ENCODE measurements around the gene ITGAX. TPM values are rescaled to one million over a fixed set of nuclear protein-coding genes. Genes with fewer than 3 reads are reported as not detected.

Gene ITGAX
- total and polyA plus RNA-seq, 10 of the 15 experiments (the other 5 are each of a cell fraction or from before 2014, with no cell fraction given): 1.6 to 37.9 (median 17.9) TPM

GRCh38 chr16:31429796-31430195 lies 74.8 kb downstream of the ITGAX start:
- POLR2A ChIA-PET: interaction anchor here (1.2 to 1.8 kb wide), 3 partner anchors 10 to 39 kb away, joined by 4 to 5 read pairs (median 5); no protein-coding TSS in a partner anchor
- DNase-seq (ENCODE audit: low read depth, low spot score) (no peak), ATAC-seq (no peak), FAIRE-seq (no peak)
- H3K4me2 ChIP-seq (ENCODE audit: control insufficient read depth, insufficient read depth): no peak overlapping the region
- no peaks in the 10 kb centered on the region; the same call in 2 of the 3 replicates for H3K9me3 ChIP-seq (replicated peaks; ENCODE audit: control insufficient read depth, insufficient read depth, low read length)
- WGBS (ENCODE audit: insufficient coverage, insufficient replicate concordance, low lambda C conversion rate, missing lambda C conversion rate): 24% methylated on average over 3 of the region's 3 CpGs
- in situ Hi-C loops (cut with MboI) (loop anchor here (25.0 kb wide), 1 partner anchor 442 kb away; the partner anchor contains the start of gene HSD3B7), intact Hi-C loops (cut with micrococcal nuclease; ENCODE audit: unreplicated experiment) (no loop called here)
- TF ChIP-seq CHD4 (IDR thresholded peaks at IDR 0.05): no peak
- no peak for TF ChIP-seq SIN3A (IDR thresholded peaks at IDR 0.05; ENCODE audit: low read depth, low read length)
- no peaks in the 10 kb centered on the region for H3K27me3 ChIP-seq (replicated peaks in 1 of 2; ENCODE audit: control insufficient read depth in 2 of 2, insufficient read depth in 2 of 2, low read length in 1 of 2)
- no peaks in the 10 kb centered on the region for H3K4me1 ChIP-seq (ENCODE audit: control insufficient read depth, insufficient read depth, low read length)
- RAD21 ChIA-PET (ENCODE audit: unreplicated experiment): interaction anchor here (1.6 to 3.2 kb wide), 2 partner anchors 10 to 12 kb away, joined by 5 to 20 read pairs; partner anchors contain the start of gene ZNF843
- no peaks in the 10 kb centered on the region for H3K36me3 ChIP-seq (ENCODE audit: control insufficient read depth in 2 of 2, insufficient read depth in 2 of 2, low read length in 1 of 2)
- CTCF ChIA-PET: interaction anchor here (0.8 to 4.8 kb wide), 12 partner anchors 9 to 488 kb away, joined by 3 to 20 read pairs (median 3); partner anchors contain the start of gene ZNF843
- no peaks in the 10 kb centered on the region for H3K79me2 ChIP-seq (ENCODE audit: control insufficient read depth, insufficient read depth, low read length)
- no peak overlapping the region for H3K27ac ChIP-seq (ENCODE audit: control insufficient read depth, insufficient read depth)
- H2AFZ ChIP-seq (ENCODE audit: control insufficient read depth, low read depth, low read length): no peak overlapping the region
- no peak overlapping the region for H3K9ac ChIP-seq (ENCODE audit: control insufficient read depth, insufficient read depth, low read length)
- SMC1A ChIA-PET (ENCODE audit: uncharacterized antibody, unreplicated experiment): interaction anchor here (1.0 to 5.2 kb wide), 6 partner anchors 9 to 54 kb away, joined by 3 to 31 read pairs (median 8); partner anchors contain the start of gene ZNF843
- H3K4me3 ChIP-seq: no peak overlapping the region
- no peaks in the 10 kb centered on the region for H4K20me1 ChIP-seq (ENCODE audit: control insufficient read depth, insufficient read depth)
- no TSS peak for BruUV-seq (replicated peaks)

GRCh38 chr16:31430380-31431052 lies 75.5 kb downstream of the ITGAX start:
- H3K9me3 ChIP-seq (replicated peaks; ENCODE audit: control insufficient read depth, insufficient read depth, low read length): no peaks in the 10 kb centered on the region
- H2AFZ ChIP-seq (ENCODE audit: control insufficient read depth, low read depth, low read length): no peak overlapping the region
- ATAC-seq (peak; percentile 72), DNase-seq (ENCODE audit: low read depth, low spot score) (no peak), FAIRE-seq (no peak)
- H3K27me3 ChIP-seq (replicated peaks in 1 of 2; ENCODE audit: control insufficient read depth in 2 of 2, insufficient read depth in 2 of 2, low read length in 1 of 2): no peaks in the 10 kb centered on the region
- H3K27ac ChIP-seq (ENCODE audit: control insufficient read depth, insufficient read depth): no peak overlapping the region
- ChIA-PET CTCF (interaction anchor here (0.5 to 4.8 kb wide), 16 partner anchors 10 to 488 kb away, joined by 3 to 20 read pairs (median 3); partner anchors contain the start of gene ZNF843), RAD21 (ENCODE audit: unreplicated experiment) (interaction anchor here (0.7 to 3.2 kb wide), 5 partner anchors 9 to 289 kb away, joined by 3 to 20 read pairs (median 4); partner anchors contain the start of gene ZNF843), SMC1A (ENCODE audit: uncharacterized antibody, unreplicated experiment) (interaction anchor here (0.9 to 5.2 kb wide), 9 partner anchors 8 to 250 kb away, joined by 3 to 31 read pairs (median 6); partner anchors contain the start of genes FUS and ZNF843), POLR2A (interaction anchor here (0.8 to 1.8 kb wide), 6 partner anchors 8 to 248 kb away, joined by 3 to 7 read pairs (median 4); no protein-coding TSS in a partner anchor)
- in situ Hi-C loops (cut with MboI) (loop anchor here (25.0 kb wide), 1 partner anchor 443 kb away; the partner anchor contains the start of gene HSD3B7), intact Hi-C loops (cut with micrococcal nuclease; ENCODE audit: unreplicated experiment) (no loop called here)
- H3K4me1 ChIP-seq (ENCODE audit: control insufficient read depth, insufficient read depth, low read length): no peaks in the 10 kb centered on the region
- BruUV-seq (replicated peaks): no TSS peak
- H3K4me2 ChIP-seq (ENCODE audit: control insufficient read depth, insufficient read depth): 0 out of 2 replicates have a peak overlapping the region, but pooled peaks have one; percentile 15
- WGBS (ENCODE audit: insufficient coverage, insufficient replicate concordance, low lambda C conversion rate, missing lambda C conversion rate): 15% methylated on average over 5 of the region's 5 CpGs
- H3K9ac ChIP-seq (ENCODE audit: control insufficient read depth, insufficient read depth, low read length): no peak overlapping the region
- H3K79me2 ChIP-seq (ENCODE audit: control insufficient read depth, insufficient read depth, low read length): no peaks in the 10 kb centered on the region
- H3K4me3 ChIP-seq: no peak overlapping the region
- H4K20me1 ChIP-seq (ENCODE audit: control insufficient read depth, insufficient read depth): no peaks in the 10 kb centered on the region
- no peak for TF ChIP-seq PML (IDR thresholded peaks at IDR 0.05; ENCODE audit: low read length)
- H3K36me3 ChIP-seq (ENCODE audit: control insufficient read depth in 2 of 2, insufficient read depth in 2 of 2, low read length in 1 of 2): no peaks in the 10 kb centered on the region

Other genes starting within 250 kb of the ITGAX start
Only the 7 nearest of the 17 such genes appear.
- 17.8 and 19.9 TPM in 2 replicates for gene ITGAM, start 95.2 kb upstream of the ITGAX start, total RNA-seq (2014; rRNA removed)
- 9.1 and 9.8 TPM in 2 replicates for gene ITGAM, start 95.2 kb upstream of the ITGAX start, total RNA-seq (2014; rRNA removed; fragmentation: Illumina TruSeq; extraction: Trizol)
- gene ITGAM, start 95.2 kb upstream of the ITGAX start, total RNA-seq (2021): 18.3 and 19.0 TPM in 2 replicates
- 3.1 and 7.5 TPM in 2 replicates for gene ITGAM, start 95.2 kb upstream of the ITGAX start, polyA plus RNA-seq (2011; rRNA removed)
- 7.3 and 14.2 TPM in 2 replicates for gene ITGAM, start 95.2 kb upstream of the ITGAX start, polyA plus RNA-seq (2014; fragmentation: Illumina TruSeq; extraction: Trizol)
- gene ITGAM, start 95.2 kb upstream of the ITGAX start, polyA plus RNA-seq (2014; fragmentation: Nextera tagmentation; extraction: Ambion mirVana): 1 to 10 TPM in 1 of 2 experiments, under 1 TPM in 1; 0.97 to 1.6 TPM
- 13.4 and 16.6 TPM in 2 replicates for gene ITGAM, start 95.2 kb upstream of the ITGAX start, polyA plus RNA-seq (2014; rRNA removed)
- 1 to 10 TPM; 3.8 to 4.4 TPM for gene ITGAM, start 95.2 kb upstream of the ITGAX start, polyA plus RNA-seq (2016; fragmentation: Nextera tagmentation; extraction: Ambion mirVana)
- gene ITGAD, start 38.2 kb downstream of the ITGAX start, total RNA-seq (2014; rRNA removed): 2.4 and 2.7 TPM in 2 replicates
- gene ITGAD, start 38.2 kb downstream of the ITGAX start, total RNA-seq (2014; rRNA removed; fragmentation: Illumina TruSeq; extraction: Trizol): 1.5 TPM in 2 replicates
- gene ITGAD, start 38.2 kb downstream of the ITGAX start, total RNA-seq (2021): 4.0 and 4.8 TPM in 2 replicates
- gene ITGAD, start 38.2 kb downstream of the ITGAX start, polyA plus RNA-seq (2011; rRNA removed): 2.1 and 3.6 TPM in 2 replicates
- gene ITGAD, start 38.2 kb downstream of the ITGAX start, polyA plus RNA-seq (2014; fragmentation: Illumina TruSeq; extraction: Trizol): 0.96 and 1.3 TPM in 2 replicates
- gene ITGAD, start 38.2 kb downstream of the ITGAX start, polyA plus RNA-seq (2014; fragmentation: Nextera tagmentation; extraction: Ambion mirVana): under 1 TPM; 0.29 to 0.31 TPM
- gene ITGAD, start 38.2 kb downstream of the ITGAX start, polyA plus RNA-seq (2014; rRNA removed): 3.1 and 3.3 TPM in 2 replicates
- gene ITGAD, start 38.2 kb downstream of the ITGAX start, polyA plus RNA-seq (2016; fragmentation: Nextera tagmentation; extraction: Ambion mirVana): under 1 TPM; 0.81 to 0.92 TPM
- not detected in 2 replicates for gene COX6A2, start 73.2 kb downstream of the ITGAX start, total RNA-seq (2014; rRNA removed)
- not detected in 2 replicates for gene COX6A2, start 73.2 kb downstream of the ITGAX start, total RNA-seq (2014; rRNA removed; fragmentation: Illumina TruSeq; extraction: Trizol)
- not detected in 2 replicates for gene COX6A2, start 73.2 kb downstream of the ITGAX start, total RNA-seq (2021)
- not detected in 2 replicates for gene COX6A2, start 73.2 kb downstream of the ITGAX start, polyA plus RNA-seq (2011; rRNA removed)
- not detected in 2 replicates for gene COX6A2, start 73.2 kb downstream of the ITGAX start, polyA plus RNA-seq (2014; fragmentation: Illumina TruSeq; extraction: Trizol)
- not detected for gene COX6A2, start 73.2 kb downstream of the ITGAX start, polyA plus RNA-seq (2014; fragmentation: Nextera tagmentation; extraction: Ambion mirVana)
- gene COX6A2, start 73.2 kb downstream of the ITGAX start, polyA plus RNA-seq (2014; rRNA removed): not detected in 2 replicates
- gene COX6A2, start 73.2 kb downstream of the ITGAX start, polyA plus RNA-seq (2016; fragmentation: Nextera tagmentation; extraction: Ambion mirVana): not detected
- 0.05 and 0.06 TPM in 2 replicates for gene ZNF843, start 87.6 kb downstream of the ITGAX start, total RNA-seq (2014; rRNA removed)
- 0.09 TPM in 1 of 2 replicates, not detected in the other for gene ZNF843, start 87.6 kb downstream of the ITGAX start, total RNA-seq (2014; rRNA removed; fragmentation: Illumina TruSeq; extraction: Trizol)
- gene ZNF843, start 87.6 kb downstream of the ITGAX start, total RNA-seq (2021): 0.16 and 0.26 TPM in 2 replicates
- gene ZNF843, start 87.6 kb downstream of the ITGAX start, polyA plus RNA-seq (2011; rRNA removed): 0.06 and 0.07 TPM in 2 replicates
- gene ZNF843, start 87.6 kb downstream of the ITGAX start, polyA plus RNA-seq (2014; fragmentation: Illumina TruSeq; extraction: Trizol): 0.03 TPM in 1 of 2 replicates, not detected in the other
- under 1 TPM in 1 of 2 experiments, not detected in 1; 0.04 TPM for gene ZNF843, start 87.6 kb downstream of the ITGAX start, polyA plus RNA-seq (2014; fragmentation: Nextera tagmentation; extraction: Ambion mirVana)
- gene ZNF843, start 87.6 kb downstream of the ITGAX start, polyA plus RNA-seq (2014; rRNA removed): 0.08 and 0.20 TPM in 2 replicates
- under 1 TPM; 0.09 to 0.25 TPM for gene ZNF843, start 87.6 kb downstream of the ITGAX start, polyA plus RNA-seq (2016; fragmentation: Nextera tagmentation; extraction: Ambion mirVana)
- gene ARMC5, start 104.3 kb downstream of the ITGAX start, total RNA-seq (2014; rRNA removed): 6.6 and 7.6 TPM in 2 replicates
- 2.3 and 2.8 TPM in 2 replicates for gene ARMC5, start 104.3 kb downstream of the ITGAX start, total RNA-seq (2014; rRNA removed; fragmentation: Illumina TruSeq; extraction: Trizol)
- gene ARMC5, start 104.3 kb downstream of the ITGAX start, total RNA-seq (2021): 11.5 and 13.2 TPM in 2 replicates
- 3.2 and 3.6 TPM in 2 replicates for gene ARMC5, start 104.3 kb downstream of the ITGAX start, polyA plus RNA-seq (2011; rRNA removed)
- gene ARMC5, start 104.3 kb downstream of the ITGAX start, polyA plus RNA-seq (2014; fragmentation: Illumina TruSeq; extraction: Trizol): 0.89 and 1.5 TPM in 2 replicates
- gene ARMC5, start 104.3 kb downstream of the ITGAX start, polyA plus RNA-seq (2014; fragmentation: Nextera tagmentation; extraction: Ambion mirVana): under 1 TPM; 0.06 to 0.51 TPM
- gene ARMC5, start 104.3 kb downstream of the ITGAX start, polyA plus RNA-seq (2014; rRNA removed): 7.7 and 9.3 TPM in 2 replicates
- gene ARMC5, start 104.3 kb downstream of the ITGAX start, polyA plus RNA-seq (2016; fragmentation: Nextera tagmentation; extraction: Ambion mirVana): 10 to 100 TPM in 1 of 2 experiments, 1 to 10 TPM in 1; 9.8 to 12.0 TPM
- gene TGFB1I1, start 117.0 kb downstream of the ITGAX start, total RNA-seq (2014; rRNA removed): 0.05 and 0.45 TPM in 2 replicates
- gene TGFB1I1, start 117.0 kb downstream of the ITGAX start, total RNA-seq (2014; rRNA removed; fragmentation: Illumina TruSeq; extraction: Trizol): 0.05 and 0.13 TPM in 2 replicates
- gene TGFB1I1, start 117.0 kb downstream of the ITGAX start, total RNA-seq (2021): 0.24 and 0.49 TPM in 2 replicates
- 0.19 and 0.41 TPM in 2 replicates for gene TGFB1I1, start 117.0 kb downstream of the ITGAX start, polyA plus RNA-seq (2011; rRNA removed)
- gene TGFB1I1, start 117.0 kb downstream of the ITGAX start, polyA plus RNA-seq (2014; fragmentation: Illumina TruSeq; extraction: Trizol): 0.06 and 0.26 TPM in 2 replicates
- gene TGFB1I1, start 117.0 kb downstream of the ITGAX start, polyA plus RNA-seq (2014; fragmentation: Nextera tagmentation; extraction: Ambion mirVana): not detected
- 0.06 and 2.3 TPM in 2 replicates for gene TGFB1I1, start 117.0 kb downstream of the ITGAX start, polyA plus RNA-seq (2014; rRNA removed)
- under 1 TPM; 0.38 to 0.42 TPM for gene TGFB1I1, start 117.0 kb downstream of the ITGAX start, polyA plus RNA-seq (2016; fragmentation: Nextera tagmentation; extraction: Ambion mirVana)
- gene SLC5A2, start 127.9 kb downstream of the ITGAX start, total RNA-seq (2014; rRNA removed): not detected in 2 replicates
- gene SLC5A2, start 127.9 kb downstream of the ITGAX start, total RNA-seq (2014; rRNA removed; fragmentation: Illumina TruSeq; extraction: Trizol): not detected in 2 replicates
- gene SLC5A2, start 127.9 kb downstream of the ITGAX start, total RNA-seq (2021): not detected in 2 replicates
- gene SLC5A2, start 127.9 kb downstream of the ITGAX start, polyA plus RNA-seq (2011; rRNA removed): not detected in 2 replicates
- gene SLC5A2, start 127.9 kb downstream of the ITGAX start, polyA plus RNA-seq (2014; fragmentation: Illumina TruSeq; extraction: Trizol): not detected in 2 replicates
- 1 to 10 TPM; 3.6 to 4.3 TPM for gene SLC5A2, start 127.9 kb downstream of the ITGAX start, polyA plus RNA-seq (2014; fragmentation: Nextera tagmentation; extraction: Ambion mirVana)
- gene SLC5A2, start 127.9 kb downstream of the ITGAX start, polyA plus RNA-seq (2014; rRNA removed): not detected in 2 replicates
- 1 to 10 TPM; 4.6 to 4.8 TPM for gene SLC5A2, start 127.9 kb downstream of the ITGAX start, polyA plus RNA-seq (2016; fragmentation: Nextera tagmentation; extraction: Ambion mirVana)

Data from GM12878 (cell line).